Inflammatory macrophage treated with lipopolysaccharide for 4 hours (primary cell): ENCODE data around the gene RSF1.

ENCODE experiments used
- DNase-seq: peaks from one replicate; pipeline ENCODE4 v3.0.0-alpha.2; 2020

RSF1 gene

DNA sequence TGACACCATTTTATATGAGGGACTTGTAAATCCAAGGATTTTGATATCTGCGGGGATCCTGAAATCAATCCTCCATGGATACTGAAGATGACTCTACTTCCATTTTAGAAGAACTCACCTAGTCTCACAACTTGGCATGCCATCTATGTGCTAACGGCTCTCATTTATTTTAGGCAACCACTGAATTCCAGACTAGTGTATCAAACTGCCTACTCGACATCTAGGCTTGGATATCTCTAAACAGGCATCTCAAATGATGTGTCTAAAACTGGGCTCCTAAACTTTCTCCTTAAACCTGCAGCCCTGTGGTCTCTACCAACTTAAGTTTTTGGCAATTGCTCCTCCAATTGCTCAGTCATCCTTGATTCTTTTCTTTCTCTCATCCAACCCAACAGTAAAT lies 151.8 kb downstream of the RSF1 start:
- DNase-seq, result no peak

DNA sequence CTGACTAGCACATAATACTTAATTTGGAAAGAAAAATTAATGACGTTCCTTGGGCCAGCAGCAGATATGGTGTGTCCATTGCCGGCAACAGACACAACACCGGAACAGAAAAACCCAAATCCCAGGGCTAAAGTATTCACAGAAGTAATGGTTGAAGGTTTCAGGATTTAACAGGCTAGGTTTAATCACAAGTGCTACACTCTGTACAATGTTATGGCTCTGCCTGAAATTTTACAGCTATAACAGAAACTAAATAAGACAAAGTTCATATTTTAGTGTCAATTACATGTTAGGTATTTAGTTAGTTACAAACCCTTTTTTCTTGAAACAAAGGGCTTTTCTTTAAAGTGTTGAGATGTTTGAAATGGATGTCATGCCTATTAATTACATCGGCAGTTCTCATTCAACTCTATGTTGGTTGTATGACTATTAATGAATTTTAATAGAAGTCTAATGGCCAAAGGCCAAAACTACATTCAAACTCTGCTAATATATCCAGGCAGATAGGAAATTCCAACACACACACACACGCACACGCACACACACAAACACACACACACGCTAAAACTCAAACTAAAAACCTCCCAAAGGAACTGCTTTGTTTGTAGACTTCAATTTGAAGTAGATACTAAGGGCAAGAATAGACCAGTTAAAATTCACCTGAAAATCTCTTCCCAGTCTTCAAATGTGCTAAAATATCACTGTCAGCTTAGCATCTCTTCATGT lies 155.1 kb downstream of the RSF1 start:
- no peak for DNase-seq

DNA sequence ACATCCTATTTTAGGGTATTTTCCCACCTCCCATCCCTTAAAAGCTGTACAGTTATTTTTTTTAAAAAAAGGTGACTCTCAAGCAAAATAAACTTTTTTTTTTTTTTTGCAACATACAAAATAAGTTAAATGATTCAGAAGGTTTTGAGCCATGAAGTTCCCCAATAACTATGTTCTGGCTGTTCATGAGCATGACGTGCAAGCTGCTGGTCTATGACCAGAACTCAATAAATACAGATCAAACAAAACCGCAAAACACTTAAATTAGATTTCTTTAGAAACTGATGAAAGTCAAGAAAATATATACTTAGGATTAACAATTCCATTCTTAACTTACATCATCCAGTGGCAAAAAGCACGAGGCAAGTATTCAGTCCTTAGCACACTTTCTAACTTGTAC lies 158.9 kb downstream of the RSF1 start:
- DNase-seq, result no peak

GRCh38 chr11:77660947-77661346 lies 159.6 kb downstream of the RSF1 start:
- peak; percentile 58 for DNase-seq

- DNase-seq, result no peak
Measured at GRCh38 chr11:77658213-77659013, 162.1 kb downstream of the RSF1 start.

DNA sequence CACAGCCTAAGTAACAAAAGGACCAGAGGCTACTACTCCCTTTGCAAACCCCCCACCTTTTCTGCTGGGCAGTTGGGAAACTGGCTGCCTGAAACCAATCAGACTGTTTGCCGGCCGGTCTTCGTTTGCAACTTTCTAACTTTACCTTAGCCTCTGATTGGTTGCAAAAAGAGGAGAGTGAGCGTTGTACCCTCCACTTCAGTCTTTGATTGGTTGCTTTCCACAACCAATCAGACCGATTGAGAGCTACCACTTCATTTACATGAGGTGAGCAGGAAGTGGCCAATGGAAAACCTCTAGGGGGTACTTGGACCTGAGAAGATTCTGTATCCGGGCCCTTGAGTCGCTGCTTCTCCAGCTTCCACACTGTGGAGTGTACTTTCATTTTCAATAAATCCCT lies 164.2 kb downstream of the RSF1 start:
- no peak for DNase-seq

DNA sequence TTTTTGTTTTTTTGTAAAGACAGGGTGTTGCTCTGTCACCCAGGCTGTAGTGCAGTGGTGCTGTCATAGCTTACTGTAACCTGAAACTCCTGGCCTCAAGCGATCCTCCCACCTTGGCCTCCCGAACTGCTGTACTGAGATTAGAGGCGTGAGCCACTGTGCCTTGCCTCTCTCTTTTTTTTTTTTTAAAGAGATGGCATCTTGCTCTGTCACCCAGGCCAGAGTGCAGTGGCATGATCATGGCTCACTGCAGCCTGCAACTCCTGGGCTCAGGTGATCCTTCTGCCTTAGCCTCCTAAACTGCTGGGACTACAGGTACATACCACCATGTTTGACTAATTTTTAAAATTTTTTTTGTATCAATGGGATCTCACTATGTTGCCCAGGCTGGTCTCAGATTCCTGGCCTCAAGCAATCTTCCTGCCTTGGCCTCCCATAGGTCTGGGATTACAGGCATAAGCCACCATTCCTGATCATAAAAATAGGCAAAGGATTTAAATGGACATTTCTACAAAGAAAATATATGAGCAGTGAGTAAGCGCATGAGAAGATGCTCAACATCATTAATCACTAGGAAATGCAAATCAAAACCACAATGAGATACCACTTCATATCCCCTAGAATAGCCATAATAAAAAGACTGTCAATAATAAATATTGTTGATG lies 165.6 kb downstream of the RSF1 start:
- no peak for DNase-seq

- no peak for DNase-seq
Measured at GRCh38 chr11:77650123-77650522, 170.4 kb downstream of the RSF1 start.

DNA sequence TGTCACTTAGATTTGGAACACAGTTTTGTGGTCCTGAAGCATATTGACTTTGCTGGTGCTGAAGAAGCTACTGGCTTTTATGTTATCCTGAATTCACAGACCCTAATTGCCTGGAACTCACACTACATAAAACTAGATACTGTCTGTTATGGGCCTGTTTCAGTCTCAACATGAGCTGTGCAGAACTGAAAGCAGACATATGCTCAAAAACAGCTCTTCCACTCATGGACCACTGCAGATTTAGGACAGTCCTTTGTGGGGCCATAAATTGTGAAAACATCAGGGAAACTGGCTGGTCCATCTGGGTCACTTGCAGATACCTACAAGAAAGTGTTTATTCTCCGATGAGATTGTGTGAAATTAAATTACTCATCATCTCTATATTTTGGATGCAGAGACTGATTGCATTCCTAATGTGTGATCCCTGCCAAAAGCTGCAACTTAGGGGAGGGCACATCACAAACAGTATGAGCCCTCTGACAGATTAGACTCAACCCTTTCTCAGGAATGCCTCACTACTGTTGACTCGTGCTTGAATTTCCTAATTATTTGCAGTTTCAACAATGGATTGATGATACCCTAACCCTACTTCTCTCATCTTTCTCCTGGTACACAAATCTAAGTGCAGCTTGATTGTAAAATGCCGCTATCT lies 172.7 kb downstream of the RSF1 start:
- no peak for DNase-seq

DNA sequence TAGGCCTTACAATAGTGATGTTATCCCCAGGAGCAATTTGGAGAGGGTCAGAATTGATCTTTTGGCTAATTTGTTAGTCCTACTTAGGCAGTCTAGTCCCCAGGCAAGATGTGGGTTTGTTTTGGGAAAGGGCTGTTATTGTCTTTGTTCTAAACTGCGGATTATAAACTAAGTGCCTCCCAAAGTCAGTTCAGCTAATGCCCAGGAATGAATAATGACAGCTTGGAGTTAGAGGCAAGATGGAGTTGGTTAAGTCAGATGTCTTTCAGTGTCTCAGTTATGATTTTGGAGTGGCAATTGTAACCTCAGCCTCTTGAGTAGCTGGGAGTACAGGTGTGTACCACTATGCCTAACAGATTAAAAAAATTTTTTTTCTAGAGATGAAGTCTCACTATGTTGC lies 175.6 kb downstream of the RSF1 start:
- DNase-seq, result no peak

DNA sequence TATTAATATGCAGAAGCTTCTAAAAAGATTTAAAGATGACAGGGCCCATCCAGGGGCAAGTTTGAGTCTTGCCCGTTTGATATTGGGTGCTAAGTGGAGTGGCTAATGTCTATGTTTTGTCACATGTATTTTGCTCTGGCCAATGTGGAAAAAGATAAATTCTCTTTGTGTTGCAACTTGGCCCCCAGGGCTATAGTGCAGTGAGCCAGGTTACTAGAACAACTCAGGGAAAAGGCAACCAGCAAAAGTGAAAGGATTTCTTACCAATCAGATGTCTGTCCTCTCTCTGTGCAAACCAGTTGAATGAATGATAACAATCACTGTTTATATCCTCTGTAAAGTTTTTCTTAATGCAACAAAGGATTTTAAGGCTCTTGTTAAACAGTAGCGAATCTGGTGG lies 178.3 kb downstream of the RSF1 start:
- DNase-seq, result no peak

DNA sequence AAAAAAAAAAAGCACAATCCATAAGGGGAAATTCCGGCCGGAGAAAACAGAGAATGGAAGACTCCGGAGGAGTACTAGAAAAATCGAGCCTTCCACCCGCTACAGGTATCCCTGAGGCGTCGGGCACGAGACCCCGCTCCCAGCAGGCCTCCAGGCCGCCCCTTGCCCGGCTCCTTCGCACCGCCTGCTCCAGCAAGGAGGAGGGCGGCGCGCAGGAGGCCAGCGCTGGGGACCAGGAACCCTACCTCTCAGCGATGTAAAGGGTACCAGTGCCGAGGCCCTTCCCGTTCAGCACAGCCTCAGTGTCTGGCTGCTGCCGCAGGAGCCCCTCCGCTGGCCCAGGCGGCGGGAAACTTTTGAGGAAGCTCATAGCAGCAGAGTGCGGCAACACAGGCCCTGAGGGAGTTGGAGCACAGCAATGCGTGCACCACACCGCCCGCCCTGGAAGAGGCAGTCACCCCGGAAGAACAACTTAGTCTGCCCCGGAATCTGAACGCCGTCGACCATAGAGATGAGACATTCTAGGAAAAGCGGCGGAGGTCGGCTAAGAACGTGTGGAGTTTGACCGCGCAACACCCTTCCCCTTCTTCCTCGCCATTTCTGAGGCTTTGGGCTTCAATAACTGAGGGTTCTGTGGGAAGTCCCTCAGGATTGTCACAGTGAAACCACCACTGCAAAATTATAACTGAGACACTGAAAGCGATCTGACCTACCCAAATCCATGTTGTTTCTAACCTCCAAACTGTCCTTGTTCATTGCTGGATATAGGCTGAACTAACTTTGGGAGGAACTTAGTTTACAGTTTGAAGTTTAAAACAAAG lies 183.0 kb downstream of the RSF1 start, which contains the start of gene CLNS1A:
Gene CLNS1A (minus strand): TSS at position 450 of the 821 bp plus-strand sequence. CDS start 80 bp downstream, at position 370.
- peak; percentile 90 for DNase-seq

DNA sequence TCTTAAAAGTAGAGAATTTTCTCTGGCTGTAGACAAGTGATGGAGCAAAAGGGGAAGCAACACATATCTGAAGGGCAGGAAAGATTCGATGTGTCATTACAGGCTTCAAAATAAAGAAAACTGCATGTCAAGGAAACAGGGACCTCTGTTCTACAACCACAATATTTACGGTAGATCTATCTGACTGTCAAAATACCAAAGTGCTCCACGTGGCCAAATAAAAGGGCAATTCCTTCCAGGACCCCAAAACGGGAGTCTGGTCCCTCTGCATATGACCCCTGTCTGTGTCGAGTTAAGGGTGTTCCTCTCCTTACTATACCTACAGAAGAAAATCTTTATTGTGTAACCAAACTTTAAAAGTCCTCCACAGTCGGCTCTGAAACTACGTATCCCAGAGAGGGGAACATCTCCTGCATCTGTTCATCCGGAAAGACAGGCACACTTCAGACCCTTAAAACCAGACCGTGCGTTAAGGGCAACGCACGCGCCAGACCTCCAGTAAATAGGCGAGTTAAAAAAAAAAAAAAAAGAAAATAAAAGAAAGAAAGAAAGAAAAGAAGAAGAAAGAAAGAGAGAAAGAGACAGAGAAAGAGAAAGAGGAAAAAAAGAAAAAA lies 183.7 kb downstream of the RSF1 start:
- peak; percentile 27 for DNase-seq

DNA sequence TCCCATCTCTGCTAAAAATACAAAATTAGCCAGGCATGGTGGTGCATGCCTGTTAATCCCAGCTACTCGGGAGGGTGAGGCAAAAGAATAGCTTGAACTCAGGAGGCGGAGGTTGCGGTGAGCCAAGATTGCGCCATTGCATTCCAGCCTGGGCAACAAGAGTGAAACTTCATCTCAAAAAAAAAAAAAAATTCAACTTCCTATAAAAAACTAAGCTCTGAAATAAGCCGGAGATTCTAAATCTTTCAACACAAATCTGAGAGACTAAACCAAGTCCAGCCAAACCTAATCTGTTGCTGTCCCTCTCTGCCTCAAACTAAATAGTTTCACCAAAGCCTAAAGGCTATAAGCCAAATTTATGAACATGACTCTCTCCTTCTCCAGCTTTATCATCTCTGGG lies 186.6 kb downstream of the RSF1 start:
- DNase-seq, result peak; percentile 76

GRCh38 chr11:77630157-77630710 lies 190.3 kb downstream of the RSF1 start:
- DNase-seq, result no peak

- peak; percentile 58 for DNase-seq
Measured at GRCh38 chr11:77619576-77620198, 200.8 kb downstream of the RSF1 start.

DNA sequence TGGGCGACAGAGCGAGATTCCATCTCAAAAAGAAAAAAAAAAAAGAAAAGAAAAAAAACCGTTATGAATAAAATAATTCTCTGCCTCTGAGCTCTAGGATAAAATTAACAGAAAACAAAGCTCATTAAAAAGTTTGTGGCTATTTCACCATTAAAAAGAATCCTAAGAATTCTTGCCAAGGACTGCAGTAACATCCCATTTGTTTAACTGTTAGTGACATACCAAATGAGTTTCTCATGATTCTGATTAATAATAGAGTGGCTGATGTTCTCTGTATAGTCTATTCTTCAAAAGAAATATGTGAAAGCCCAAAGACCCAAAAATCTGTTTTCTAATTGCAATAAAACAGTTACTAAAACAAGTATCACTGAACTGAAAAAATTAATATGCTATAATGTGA lies 202.6 kb downstream of the RSF1 start:
- no peak for DNase-seq

DNA sequence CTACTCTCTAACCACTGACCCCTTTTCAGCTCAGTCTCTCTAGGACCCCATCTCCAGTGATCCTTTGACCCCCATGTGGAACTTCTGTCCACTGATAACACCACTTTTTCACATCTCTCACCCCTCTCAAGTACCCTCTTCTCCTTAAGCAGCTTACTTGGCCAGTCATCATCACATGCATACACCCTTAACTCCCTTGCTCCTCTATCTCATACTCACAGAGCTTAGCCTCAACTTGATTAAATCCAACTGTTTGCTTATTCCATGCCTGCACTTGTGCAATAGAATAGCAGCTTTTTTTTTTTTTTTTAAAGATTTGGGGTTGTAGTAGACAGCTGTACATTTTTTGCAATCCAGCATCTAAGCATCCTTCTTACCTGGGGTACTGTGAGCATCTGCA lies 208.6 kb downstream of the RSF1 start:
- DNase-seq, result no peak
